Activated CD4-positive, alpha-beta T cell treated with anti-CD3 and anti-CD28 coated beads, Interleukin-10, Interleukin-2, amounts not matched to agents 100 ng/mL and 50 ng/mL, durations not matched to agents 16 hours and 8 hours (primary cell): ENCODE results near the gene MAP4.
A peak's percentile ranks its signal among the peaks of the same experiment; 100 is the strongest.

ENCODE experiments used
- DNase-seq: peaks from one replicate; pipeline ENCODE4 v3.0.0-alpha.2; 2020

Gene MAP4

GRCh38 chr3:47856669-47857068, 159.5 kb downstream of the MAP4 start:
- no peak for DNase-seq

GRCh38 chr3:47855461-47856383, 160.5 kb downstream of the MAP4 start:
- no peak for DNase-seq

- no peak for DNase-seq
Measured at GRCh38 chr3:47854720-47855455, 161.3 kb downstream of the MAP4 start.

GRCh38 chr3:47854267-47854666, 161.9 kb downstream of the MAP4 start:
- no peak for DNase-seq

- no peak for DNase-seq
Measured at GRCh38 chr3:47852604-47853602, 163.3 kb downstream of the MAP4 start.

GRCh38 chr3:47851888-47852603, 164.2 kb downstream of the MAP4 start:
- DNase-seq: no peak

- DNase-seq: no peak
Measured at GRCh38 chr3:47850564-47851410, 165.4 kb downstream of the MAP4 start.

GRCh38 chr3:47849699-47850563, 166.3 kb downstream of the MAP4 start:
- no peak for DNase-seq

- DNase-seq: no peak
Measured at GRCh38 chr3:47849186-47849698, 167.0 kb downstream of the MAP4 start.

GRCh38 chr3:47848599-47849117, 167.6 kb downstream of the MAP4 start:
- no peak for DNase-seq

GRCh38 chr3:47847801-47848518, 168.3 kb downstream of the MAP4 start:
- DNase-seq: no peak

GRCh38 chr3:47847260-47847659, 169.0 kb downstream of the MAP4 start:
- no peak for DNase-seq

GRCh38 chr3:47846880-47847248, 169.4 kb downstream of the MAP4 start:
- DNase-seq: no peak

GRCh38 chr3:47846186-47846879, 169.9 kb downstream of the MAP4 start:
- no peak for DNase-seq

GRCh38 chr3:47841786-47842349, 174.3 kb downstream of the MAP4 start:
- no peak for DNase-seq

- DNase-seq: no peak
Measured at GRCh38 chr3:47838503-47838902, 177.7 kb downstream of the MAP4 start.

GRCh38 chr3:47836986-47837385, 179.2 kb downstream of the MAP4 start:
- DNase-seq: no peak

- peak; percentile 26 for DNase-seq
Measured at GRCh38 chr3:47829482-47829881, 186.7 kb downstream of the MAP4 start.
